Nephron progenitor cell (in vitro differentiated cells): ENCODE results near the gene SNN.

ENCODE experiments used
- DNase-seq: peaks from one replicate; pipeline ENCODE4 v3.0.0; 2021
- H3K27ac Mint-ChIP-seq: 2 replicates; pipeline ENCODE4 v1.8.0; 2021; ENCODE audit warnings: mild to moderate bottlenecking, moderate library complexity, mixed read lengths
- H3K27me3 Mint-ChIP-seq: 2 replicates; pipeline ENCODE4 v1.8.0; 2021; ENCODE audit warnings: mild to moderate bottlenecking, low read depth, mixed read lengths; ENCODE audit not compliant: poor library complexity
- H3K36me3 Mint-ChIP-seq: 2 replicates; pipeline ENCODE4 v1.8.0; 2021; ENCODE audit warnings: low read depth, mixed read lengths
- H3K4me1 Mint-ChIP-seq: 2 replicates; pipeline ENCODE4 v1.8.0; 2021; ENCODE audit warnings: mixed read lengths
- H3K4me3 Mint-ChIP-seq: 2 replicates; pipeline ENCODE4 v1.8.0; 2021; ENCODE audit warnings: mild to moderate bottlenecking, moderate library complexity, mixed read lengths
- H3K9me3 Mint-ChIP-seq: 2 replicates; pipeline ENCODE4 v1.8.0; 2021; ENCODE audit warnings: mild to moderate bottlenecking, moderate library complexity, mixed read lengths
- TF ChIP-seq, protein P1 (sequence below): fragments of 200-600 bp; sonication (generic); IDR thresholded peaks from 2 replicates; pipeline ENCODE4 v1.5.0; 2021; ENCODE audit warnings: antibody characterized with exemption

Gene SNN

GRCh38 chr16:11667221-11667823 is 933 bp upstream of the SNN start:
- H3K27ac Mint-ChIP-seq, result no peak overlapping the region
- no peaks in the 10 kb centered on the region for H3K9me3 Mint-ChIP-seq
- H3K4me3 Mint-ChIP-seq, result peak overlapping the region; percentile 64
- H3K27me3 Mint-ChIP-seq, result peaks cover 3% of the 10 kb centered on the region
- no peaks in the 10 kb centered on the region for H3K36me3 Mint-ChIP-seq
- DNase-seq, result no peak
- TF ChIP-seq, protein P1, sequence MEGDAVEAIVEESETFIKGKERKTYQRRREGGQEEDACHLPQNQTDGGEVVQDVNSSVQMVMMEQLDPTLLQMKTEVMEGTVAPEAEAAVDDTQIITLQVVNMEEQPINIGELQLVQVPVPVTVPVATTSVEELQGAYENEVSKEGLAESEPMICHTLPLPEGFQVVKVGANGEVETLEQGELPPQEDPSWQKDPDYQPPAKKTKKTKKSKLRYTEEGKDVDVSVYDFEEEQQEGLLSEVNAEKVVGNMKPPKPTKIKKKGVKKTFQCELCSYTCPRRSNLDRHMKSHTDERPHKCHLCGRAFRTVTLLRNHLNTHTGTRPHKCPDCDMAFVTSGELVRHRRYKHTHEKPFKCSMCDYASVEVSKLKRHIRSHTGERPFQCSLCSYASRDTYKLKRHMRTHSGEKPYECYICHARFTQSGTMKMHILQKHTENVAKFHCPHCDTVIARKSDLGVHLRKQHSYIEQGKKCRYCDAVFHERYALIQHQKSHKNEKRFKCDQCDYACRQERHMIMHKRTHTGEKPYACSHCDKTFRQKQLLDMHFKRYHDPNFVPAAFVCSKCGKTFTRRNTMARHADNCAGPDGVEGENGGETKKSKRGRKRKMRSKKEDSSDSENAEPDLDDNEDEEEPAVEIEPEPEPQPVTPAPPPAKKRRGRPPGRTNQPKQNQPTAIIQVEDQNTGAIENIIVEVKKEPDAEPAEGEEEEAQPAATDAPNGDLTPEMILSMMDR, result no peak
- H3K4me1 Mint-ChIP-seq, result peaks cover 58% of the 10 kb centered on the region

- DNase-seq, result peak; percentile 34
- peaks cover 3% of the 10 kb centered on the region for H3K27me3 Mint-ChIP-seq
- peaks cover 67% of the 10 kb centered on the region for H3K4me1 Mint-ChIP-seq
- H3K27ac Mint-ChIP-seq, result no peak overlapping the region
- H3K4me3 Mint-ChIP-seq, result peak overlapping the region; percentile 84
- TF ChIP-seq, protein P1, result no peak
- H3K9me3 Mint-ChIP-seq, result no peaks in the 10 kb centered on the region
- no peaks in the 10 kb centered on the region for H3K36me3 Mint-ChIP-seq
Observed at GRCh38 chr16:11668623-11669379, 546 bp downstream of the SNN start.

DNA sequence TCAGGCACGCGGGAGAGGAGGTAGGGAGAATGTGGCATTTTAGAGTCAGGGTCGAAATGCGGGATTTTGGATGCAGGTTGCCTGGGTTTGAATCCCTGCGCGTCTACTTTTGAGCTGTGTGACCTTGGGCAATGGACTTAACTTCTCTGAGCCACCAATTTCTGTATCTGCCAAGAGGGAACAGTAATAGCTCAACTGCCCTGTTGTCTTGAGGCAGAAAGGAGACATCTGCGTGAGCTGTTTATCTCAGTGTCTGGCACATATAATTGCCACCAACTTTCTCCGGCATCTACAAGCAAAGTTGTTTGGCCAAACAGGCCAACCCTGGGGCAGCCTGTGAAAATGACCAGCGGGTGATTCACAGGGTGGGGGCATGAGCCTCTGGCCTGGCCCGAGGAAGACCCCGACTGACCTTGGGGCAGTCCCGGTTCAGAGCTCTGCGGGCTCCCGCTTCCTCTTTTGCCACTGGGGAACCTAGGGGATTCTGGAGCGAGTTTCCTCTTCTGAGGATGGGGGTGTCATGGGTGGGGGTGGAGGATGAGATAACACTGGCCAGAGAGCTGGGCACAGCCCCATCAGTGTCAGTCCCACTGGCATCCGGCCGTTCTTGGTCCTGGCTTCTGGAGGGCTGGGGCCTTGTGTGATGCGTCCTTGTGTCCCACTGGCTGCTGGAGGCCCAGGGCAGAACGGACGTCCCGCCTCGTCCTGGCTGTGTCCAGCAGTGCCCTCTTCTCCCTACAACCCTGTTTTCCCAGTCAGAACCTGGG is 1.3 kb downstream of the SNN start:
- Mint-ChIP-seq H3K27me3 (peaks cover 3% of the 10 kb centered on the region), H3K4me1 (peaks cover 59% of the 10 kb centered on the region)

DNA sequence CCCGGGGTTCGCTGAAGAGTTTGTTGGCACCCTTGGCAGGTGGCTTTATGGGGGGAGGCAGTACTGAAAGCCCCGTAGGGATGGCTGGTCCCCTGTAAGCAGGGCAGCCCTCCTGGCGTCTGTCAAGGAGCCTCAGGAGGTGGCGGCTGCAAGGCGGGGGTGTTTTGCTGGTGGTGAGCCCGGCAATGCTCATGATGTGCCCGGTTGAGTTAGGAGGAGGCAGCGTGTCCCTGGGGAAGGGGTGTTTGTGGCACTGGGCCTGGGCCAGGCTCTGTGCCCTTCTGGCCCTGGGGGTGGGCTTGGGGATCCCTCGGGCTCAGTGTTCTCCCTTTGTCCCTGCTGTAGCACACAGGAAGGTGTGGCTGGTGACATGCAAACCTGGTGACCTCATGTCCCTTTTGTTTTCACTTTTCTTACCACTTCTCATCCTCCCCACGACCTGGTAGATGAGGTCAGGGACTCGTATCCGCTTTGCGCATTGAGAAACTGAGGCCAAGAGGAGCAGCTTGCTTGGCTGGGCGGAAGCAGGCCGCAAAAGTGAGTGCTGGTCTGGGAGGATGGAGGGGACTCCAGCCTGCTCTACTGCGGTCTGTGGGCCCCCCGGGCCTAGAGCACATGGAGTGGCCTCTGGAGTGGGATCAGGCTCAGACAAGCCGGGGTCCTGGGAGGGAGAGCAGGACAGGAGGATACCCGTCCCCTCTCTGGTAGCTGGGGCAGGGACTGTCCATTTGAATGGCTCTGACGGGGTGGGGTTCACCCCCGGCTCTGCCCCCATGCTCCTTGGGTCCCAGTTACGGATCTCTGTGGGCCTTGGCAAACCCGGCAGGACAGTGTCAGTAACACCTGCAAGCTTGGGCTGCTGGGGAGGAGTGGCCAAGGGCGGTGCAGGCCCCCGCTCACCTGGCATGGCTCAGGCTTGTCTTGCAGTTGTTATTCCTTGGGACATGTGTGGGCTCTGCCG is 2.2 kb downstream of the SNN start:
- DNase-seq, result no peak
- H3K27ac Mint-ChIP-seq, result no peak overlapping the region
- H3K4me1 Mint-ChIP-seq, result peaks cover 54% of the 10 kb centered on the region
- H3K9me3 Mint-ChIP-seq, result no peaks in the 10 kb centered on the region
- H3K36me3 Mint-ChIP-seq, result no peaks in the 10 kb centered on the region
- TF ChIP-seq, protein P1, result no peak
- peak overlapping the region; percentile 84 for H3K4me3 Mint-ChIP-seq
- peaks cover 3% of the 10 kb centered on the region for H3K27me3 Mint-ChIP-seq

More for the DNA sequence above, 1.3 kb downstream of the SNN start:
- Mint-ChIP-seq H3K4me3 (peak overlapping the region; percentile 84), H3K27ac (no peak overlapping the region), H3K9me3 (no peaks in the 10 kb centered on the region), H3K36me3 (no peaks in the 10 kb centered on the region)
- DNase-seq, result no peak
- TF ChIP-seq, protein P1, result no peak

- H3K27ac Mint-ChIP-seq, result no peak overlapping the region
- H3K36me3 Mint-ChIP-seq, result no peaks in the 10 kb centered on the region
- no peaks in the 10 kb centered on the region for H3K9me3 Mint-ChIP-seq
- TF ChIP-seq, protein P1, result no peak
- no peak for DNase-seq
- no peak overlapping the region for H3K4me3 Mint-ChIP-seq
- H3K4me1 Mint-ChIP-seq, result peaks cover 46% of the 10 kb centered on the region
- H3K27me3 Mint-ChIP-seq, result peaks cover 3% of the 10 kb centered on the region
Observed at GRCh38 chr16:11671271-11671670, 3.0 kb downstream of the SNN start.
